Body of pancreas (tissue), 4 donors: Measurements from ENCODE around the gene ACVR2A.

Experiments
- CTCF ChIP-seq, 7 experiments: fragments of 450-650 bp in 4 of 7; fragments of 200-600 bp in 3 of 7; sonication (generic) in 3 of 7; IDR thresholded peaks; one replicate each; pipeline ENCODE4 v1.5.1; 2016 to 2019; ENCODE audit warnings: antibody characterized with exemption in 7 of 7
- POLR2A ChIP-seq, 3 donors: fragments of 450-650 bp; IDR thresholded peaks; one replicate each; pipeline ENCODE4 v1.6.1; 2016; ENCODE audit warnings: antibody characterized with exemption in 3 of 3, mild to moderate bottlenecking in 2 of 3

GRCh38 chr2:147800316-147800715 lies 44.5 kb upstream of the ACVR2A start:
- TF ChIP-seq CTCF (IDR thresholded peaks at IDR 0.05) (no peak), POLR2A (IDR thresholded peaks at IDR 0.05) (no peak)
